Kidney (tissue), 14 donors: ENCODE measurements around the gene CFAP97D1. TPM values are rescaled to one million over a fixed set of nuclear protein-coding genes. Genes with fewer than 3 reads are reported as not detected.
A peak's percentile ranks its signal among the peaks of the same experiment; 100 is the strongest.

ENCODE experiments used
- DNase-seq, 5 donors: peaks; one replicate each; pipeline ENCODE4 v3.0.0-alpha.2; 2013 to 2020
- FAIRE-seq: peaks from 2 replicates; lab custom pipeline; 2012; peaks lifted over from hg19 to GRCh38; lab: Jason Lieb, UNC
- H3K27ac ChIP-seq, 2 donors: one replicate each; pipeline ENCODE4 v1.7.0; 2013; ENCODE audit warnings: low read depth in 2 of 2, low read length in 2 of 2, inconsistent platforms in 1 of 2
- H3K27me3 ChIP-seq: one replicate; pipeline ENCODE4 v1.7.1; 2013; ENCODE audit warnings: low read length, inconsistent platforms; ENCODE audit not compliant: control insufficient read depth, insufficient read depth
- H3K36me3 ChIP-seq, 3 donors: one replicate each; pipeline versions ENCODE4 v1.7.0 to v1.7.1; 2013; ENCODE audit warnings: low read length in 3 of 3, control low read depth in 1 of 3, inconsistent platforms in 1 of 3; ENCODE audit not compliant: insufficient read depth in 3 of 3, control insufficient read depth in 2 of 3
- H3K4me1 ChIP-seq, 3 donors: one replicate each; pipeline versions ENCODE4 v1.7.0 to v1.7.1; 2013; ENCODE audit warnings: low read length in 3 of 3, inconsistent platforms in 1 of 3, low read depth in 1 of 3; ENCODE audit not compliant: control insufficient read depth in 2 of 3, insufficient read depth in 2 of 3
- H3K4me3 ChIP-seq, 3 donors: one replicate each; pipeline versions ENCODE4 v1.7.0 to v1.8.1; 2013; ENCODE audit warnings: low read length in 3 of 3, control low read depth in 1 of 3, inconsistent platforms in 1 of 3
- H3K9ac ChIP-seq, 3 donors: one replicate each; pipeline versions ENCODE4 v1.7.0 to v1.7.1; 2013; ENCODE audit warnings: low read length in 3 of 3, control low read depth in 1 of 3, inconsistent platforms in 1 of 3
- H3K9me3 ChIP-seq, 3 donors: one replicate each; pipeline versions ENCODE4 v1.7.0 to v1.7.1; 2013; ENCODE audit warnings: low read length in 3 of 3, control low read depth in 1 of 3, inconsistent platforms in 1 of 3; ENCODE audit not compliant: control insufficient read depth in 2 of 3, insufficient read depth in 1 of 3
- intact Hi-C: fragments of 100-400 bp; cut with DNase I; formaldehyde crosslinking; loops from one replicate; pipeline ENCODE4 v1.11.1; 2022
- polyA plus RNA-seq: library from polyadenylated mRNA; stranded (reverse); fragments of 350-450 nt; fragmentation: Illumina TruSeq; extraction: RNeasy Lipid Tissue Mini Kit (QIAGEN cat#74804); gene quantifications from one replicate; pipeline ENCODE4 v1.2.3, GENCODE V29; 2014; ENCODE audit warnings: low read depth, low replicate concordance; ENCODE audit not compliant: insufficient read depth
- total RNA-seq: library from RNA; stranded (reverse); fragmentation: NEBNext Ultra II Directional; extraction: Animal tissue kit (Norgen Biotek cat#: 25700); gene quantifications from one replicate; pipeline ENCODE4 v1.2.1, GENCODE V29; 2021
- TF ChIP-seq, protein P1 (sequence below): IDR thresholded peaks from 3 replicates; pipeline ENCODE4 v1.5.1; 2012; ENCODE audit warnings: mild to moderate bottlenecking, moderate library complexity, borderline replicate concordance; ENCODE audit not compliant: insufficient read depth; ENCODE audit errors: extremely low read depth
- donor health status: control.
- donor health status: control.
- donor health status: control.
- donor health status: control.
- donor health status: control.
- donor health status: DM: yes; HTN: yes; CAD: no.
- donor health status: Normal renal cell carcinoma (clear cell type).

CFAP97D1 gene
- total and polyA plus RNA-seq, 2 donors from 2014 or later: not detected

DNA sequence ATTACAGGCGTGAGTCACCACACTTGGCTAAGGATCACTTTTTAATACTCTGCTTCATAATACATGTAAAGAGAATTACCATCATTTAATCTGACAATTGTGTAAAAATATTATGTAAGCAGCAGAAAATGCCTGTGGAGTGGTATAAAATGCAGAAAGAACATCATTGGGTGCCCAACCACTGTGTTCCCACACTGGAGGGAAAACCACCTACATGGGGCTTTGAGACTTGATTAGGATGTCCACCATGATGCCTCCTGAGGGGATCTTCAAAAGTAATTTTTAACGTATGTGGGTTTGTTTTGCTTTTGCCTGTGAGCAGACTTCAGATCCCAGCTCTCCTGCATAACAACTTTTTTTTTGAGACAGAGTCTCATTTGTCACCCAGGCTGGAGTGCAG, 18.8 kb downstream of the CFAP97D1 start:
- Histone ChIP-seq H3K9ac (no peak overlapping the region), H3K4me3 (no peak overlapping the region), H3K9me3 (no peaks in the 10 kb centered on the region), H3K4me1 (no peaks in the 10 kb centered on the region), H3K27me3 (no peaks in the 10 kb centered on the region), H3K36me3 (no peaks in the 10 kb centered on the region), H3K27ac (no peak overlapping the region)
- intact Hi-C loops: no loop called here
- FAIRE-seq (no peak), DNase-seq (no peak)
- TF ChIP-seq, protein P1, sequence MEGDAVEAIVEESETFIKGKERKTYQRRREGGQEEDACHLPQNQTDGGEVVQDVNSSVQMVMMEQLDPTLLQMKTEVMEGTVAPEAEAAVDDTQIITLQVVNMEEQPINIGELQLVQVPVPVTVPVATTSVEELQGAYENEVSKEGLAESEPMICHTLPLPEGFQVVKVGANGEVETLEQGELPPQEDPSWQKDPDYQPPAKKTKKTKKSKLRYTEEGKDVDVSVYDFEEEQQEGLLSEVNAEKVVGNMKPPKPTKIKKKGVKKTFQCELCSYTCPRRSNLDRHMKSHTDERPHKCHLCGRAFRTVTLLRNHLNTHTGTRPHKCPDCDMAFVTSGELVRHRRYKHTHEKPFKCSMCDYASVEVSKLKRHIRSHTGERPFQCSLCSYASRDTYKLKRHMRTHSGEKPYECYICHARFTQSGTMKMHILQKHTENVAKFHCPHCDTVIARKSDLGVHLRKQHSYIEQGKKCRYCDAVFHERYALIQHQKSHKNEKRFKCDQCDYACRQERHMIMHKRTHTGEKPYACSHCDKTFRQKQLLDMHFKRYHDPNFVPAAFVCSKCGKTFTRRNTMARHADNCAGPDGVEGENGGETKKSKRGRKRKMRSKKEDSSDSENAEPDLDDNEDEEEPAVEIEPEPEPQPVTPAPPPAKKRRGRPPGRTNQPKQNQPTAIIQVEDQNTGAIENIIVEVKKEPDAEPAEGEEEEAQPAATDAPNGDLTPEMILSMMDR: no peak

DNA sequence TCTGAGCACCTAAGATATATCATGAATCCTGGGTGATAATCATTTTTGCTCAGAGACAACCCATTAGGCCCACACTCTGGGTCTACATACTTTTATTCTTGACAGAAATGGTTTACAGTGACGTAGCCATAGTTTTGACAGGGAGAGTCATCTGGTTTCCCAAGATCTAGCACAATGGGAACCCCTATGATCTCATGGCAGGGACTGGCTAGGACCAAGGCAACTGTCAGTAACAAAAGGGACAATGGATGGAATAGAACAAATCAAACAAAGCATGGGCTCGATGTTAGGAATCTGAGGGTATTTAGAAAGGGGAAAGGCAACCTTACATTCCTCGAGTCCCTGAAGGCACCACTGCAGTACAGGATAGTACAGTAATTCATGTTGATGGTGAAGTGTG, 20.5 kb downstream of the CFAP97D1 start:
- FAIRE-seq: no peak
- TF ChIP-seq, protein P1: no peak
- Histone ChIP-seq H3K27me3 (no peaks in the 10 kb centered on the region), H3K4me1 (no peaks in the 10 kb centered on the region), H3K36me3 (no peaks in the 10 kb centered on the region), H3K9me3 (no peaks in the 10 kb centered on the region), H3K4me3 (no peak overlapping the region), H3K27ac (no peak overlapping the region), H3K9ac (no peak overlapping the region)
- no peak for DNase-seq
- intact Hi-C loops: no loop called here

DNA sequence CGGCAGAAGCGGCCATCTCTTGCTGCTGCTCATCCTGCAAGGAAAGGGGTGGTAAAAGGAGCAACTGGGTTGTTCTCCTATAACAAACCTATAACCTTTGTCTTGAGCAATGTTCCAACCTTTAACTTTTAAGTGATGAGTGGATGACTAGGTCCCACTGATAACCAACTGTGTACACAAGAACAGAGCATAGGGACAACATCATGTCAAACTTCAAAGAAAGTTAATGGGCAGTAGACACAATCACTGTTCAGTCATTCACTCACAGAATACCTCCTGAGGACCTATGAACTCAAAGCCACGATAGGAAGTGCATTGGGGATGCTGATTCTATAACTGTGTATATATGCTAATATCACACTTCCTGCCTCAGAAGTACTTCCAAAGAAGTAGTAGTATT, 21.6 kb downstream of the CFAP97D1 start:
- DNase-seq (no peak), FAIRE-seq (no peak)
- no peaks in the 10 kb centered on the region for H3K4me1 ChIP-seq
- no peak overlapping the region for H3K27ac ChIP-seq
- intact Hi-C loops: no loop called here
- H3K27me3 ChIP-seq: no peaks in the 10 kb centered on the region
- no peak overlapping the region for H3K4me3 ChIP-seq
- TF ChIP-seq, protein P1: no peak
- H3K36me3 ChIP-seq: no peaks in the 10 kb centered on the region
- H3K9ac ChIP-seq: no peak overlapping the region
- no peaks in the 10 kb centered on the region for H3K9me3 ChIP-seq

DNA sequence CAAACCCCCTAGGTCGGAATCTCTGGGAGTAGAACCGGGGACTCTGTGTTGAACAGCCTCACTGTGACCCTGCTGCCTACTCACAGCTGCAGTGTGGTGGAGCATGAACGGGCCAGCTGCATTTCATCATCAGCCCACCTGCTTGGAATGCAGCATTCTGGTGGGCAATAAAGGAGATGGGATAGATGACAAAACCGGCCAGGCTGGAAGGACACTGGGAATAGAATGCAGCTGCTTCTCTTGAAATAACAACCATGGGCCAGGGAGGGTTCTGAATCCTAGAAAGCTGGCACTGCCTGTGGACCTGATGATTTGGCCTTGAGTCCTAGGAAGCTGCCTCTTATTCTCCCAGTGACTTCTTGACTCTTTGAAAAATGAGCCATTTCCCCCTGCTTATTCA, 23.5 kb downstream of the CFAP97D1 start:
- TF ChIP-seq, protein P1: no peak
- Histone ChIP-seq H3K27ac (no peak overlapping the region), H3K4me1 (no peaks in the 10 kb centered on the region), H3K27me3 (no peaks in the 10 kb centered on the region), H3K36me3 (no peaks in the 10 kb centered on the region), H3K9ac (no peak overlapping the region), H3K4me3 (no peak overlapping the region), H3K9me3 (no peaks in the 10 kb centered on the region)
- FAIRE-seq (no peak), DNase-seq (peak in 4 of 5 donors; percentile 85 to 92 (median 90))
- intact Hi-C loops: no loop called here
